ENCODE results near the gene BTRC.
"Not testable (repeated sequence)": the region's sequence is repeated elsewhere in the genome, so short reads cannot be mapped to it uniquely, and the experiment has no call there.

GRCh38 chr10:101389532-101389931, 35.6 kb downstream of the BTRC start:
- not testable (repeated sequence) for TF ChIP-seq HDGF (IDR thresholded peaks at IDR 0.05; ENCODE audit: borderline replicate concordance); TARDBP (IDR thresholded peaks at IDR 0.05); ELF4 (IDR thresholded peaks at IDR 0.05); FOXM1 (IDR thresholded peaks at IDR 0.05; ENCODE audit: borderline replicate concordance); SP1 (IDR thresholded peaks at IDR 0.05); ARNT (IDR thresholded peaks at IDR 0.05)
- TF ChIP-seq, protein P1, sequence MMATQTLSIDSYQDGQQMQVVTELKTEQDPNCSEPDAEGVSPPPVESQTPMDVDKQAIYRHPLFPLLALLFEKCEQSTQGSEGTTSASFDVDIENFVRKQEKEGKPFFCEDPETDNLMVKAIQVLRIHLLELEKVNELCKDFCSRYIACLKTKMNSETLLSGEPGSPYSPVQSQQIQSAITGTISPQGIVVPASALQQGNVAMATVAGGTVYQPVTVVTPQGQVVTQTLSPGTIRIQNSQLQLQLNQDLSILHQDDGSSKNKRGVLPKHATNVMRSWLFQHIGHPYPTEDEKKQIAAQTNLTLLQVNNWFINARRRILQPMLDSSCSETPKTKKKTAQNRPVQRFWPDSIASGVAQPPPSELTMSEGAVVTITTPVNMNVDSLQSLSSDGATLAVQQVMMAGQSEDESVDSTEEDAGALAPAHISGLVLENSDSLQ (IDR thresholded peaks at IDR 0.05): not testable (repeated sequence)
